GM21515 (cell line): ENCODE measurements around the gene CLEC7A.

ENCODE experiments used
- ATAC-seq: cut with Tn5 transposase; IDR thresholded peaks from one replicate; pipeline ENCODE4 v1.9.1; 2021; ENCODE audit not compliant: unreplicated experiment

The CLEC7A gene

DNA sequence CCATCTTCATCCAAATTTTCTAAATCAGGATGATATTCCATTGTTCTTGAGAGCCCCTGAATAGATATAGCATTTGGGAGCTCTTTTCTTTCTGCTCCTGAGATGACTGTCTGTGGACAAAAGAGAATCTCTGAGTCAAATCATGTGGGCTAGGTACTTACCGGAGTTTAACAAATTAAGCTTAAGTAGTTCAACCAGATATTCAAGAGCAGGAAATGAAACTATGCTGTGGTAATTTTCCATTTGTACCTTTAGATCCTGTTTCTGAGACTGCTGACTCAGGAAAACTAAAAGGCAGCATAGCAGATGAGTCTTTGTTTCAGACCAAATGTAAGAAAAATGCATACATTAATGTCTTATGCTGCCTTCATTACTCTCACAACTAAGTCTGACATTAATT, at the start of gene CLEC7A:
Gene CLEC7A (minus strand): TSS at position 158 of the 400 bp plus-strand sequence. CDS start 117 bp downstream, at position 41.
- ATAC-seq, result no peak

DNA sequence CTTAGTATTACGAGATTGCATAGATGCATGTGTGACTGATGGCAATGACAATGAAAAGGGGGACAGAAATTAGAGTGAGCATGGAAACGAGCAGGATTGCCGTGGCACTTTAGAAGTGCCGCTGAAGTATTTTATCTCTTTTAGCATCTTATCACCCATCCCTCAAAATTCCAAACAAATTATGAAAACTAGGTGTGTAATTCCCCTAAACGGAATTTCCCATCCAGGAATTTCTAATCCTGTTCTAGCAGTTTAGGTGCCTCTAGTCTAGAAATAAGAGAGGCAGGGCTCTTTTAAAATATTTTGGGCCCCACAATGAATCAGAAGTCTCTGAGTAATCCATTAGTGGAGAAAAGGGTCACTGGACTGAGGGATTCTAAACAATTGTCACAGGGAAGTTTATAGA, 49.8 kb upstream of the CLEC7A start:
- ATAC-seq, result no peak

DNA sequence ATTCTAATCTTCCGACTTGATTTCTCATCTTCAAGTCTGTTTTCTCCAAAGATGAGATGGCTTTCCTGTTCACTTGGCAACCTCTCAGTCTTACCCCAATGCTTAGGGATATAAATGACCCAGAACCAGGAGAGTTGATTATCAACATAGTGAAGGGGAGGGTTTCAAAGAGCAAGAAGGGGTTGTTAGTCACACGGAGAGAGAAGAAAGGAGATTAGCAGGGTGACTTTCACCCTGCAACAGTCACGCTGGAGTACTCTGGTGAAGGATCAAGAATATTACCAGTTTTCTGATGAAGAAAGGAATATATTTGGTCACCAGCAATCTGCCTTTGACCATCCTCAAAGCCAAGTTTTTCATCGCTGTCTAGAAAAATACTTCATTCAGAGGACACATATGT, 48.8 kb upstream of the CLEC7A start, which contains the start of gene TMEM52B:
Gene TMEM52B (plus strand): TSS at position 212 of the 400 bp plus-strand sequence. CDS start 543 bp downstream, outside the sequence.
- ATAC-seq, result no peak

DNA sequence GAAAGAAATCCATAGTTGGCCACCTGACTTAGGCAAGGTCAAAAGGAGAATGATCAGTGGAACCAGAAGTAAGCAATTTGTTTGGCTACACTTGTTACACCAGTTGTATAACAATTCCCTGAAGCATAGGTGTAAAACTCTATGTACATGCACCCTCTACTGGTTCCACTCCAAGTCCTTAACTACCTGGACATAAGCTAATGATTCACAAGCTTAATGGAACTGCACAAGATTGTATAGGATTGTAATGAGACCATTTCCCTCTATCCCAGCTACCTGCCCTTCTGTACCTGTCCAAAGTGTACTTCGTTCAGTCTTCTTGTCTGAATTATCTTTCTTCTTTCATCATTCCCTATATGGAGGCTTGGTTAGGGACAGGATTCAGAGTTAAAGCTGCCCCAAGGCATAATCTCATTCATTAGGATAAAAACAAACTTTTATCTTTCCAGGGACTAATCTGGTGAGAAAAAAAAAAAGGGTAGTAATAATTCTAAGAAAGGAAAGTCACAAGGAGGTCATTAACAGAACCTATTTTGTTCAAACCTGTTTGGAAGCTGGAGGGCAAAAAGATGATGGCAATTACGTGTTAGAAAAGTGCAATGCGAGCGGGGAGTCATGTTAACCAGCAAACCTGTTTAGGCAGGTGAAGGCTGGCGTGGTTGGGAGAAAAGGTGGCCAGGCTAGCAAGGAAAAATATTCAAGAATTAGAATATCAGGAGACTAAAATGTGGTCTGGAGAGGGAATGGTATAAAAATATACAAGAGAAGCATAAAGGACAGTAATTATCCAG, 46.0 kb upstream of the CLEC7A start:
- ATAC-seq, result no peak

DNA sequence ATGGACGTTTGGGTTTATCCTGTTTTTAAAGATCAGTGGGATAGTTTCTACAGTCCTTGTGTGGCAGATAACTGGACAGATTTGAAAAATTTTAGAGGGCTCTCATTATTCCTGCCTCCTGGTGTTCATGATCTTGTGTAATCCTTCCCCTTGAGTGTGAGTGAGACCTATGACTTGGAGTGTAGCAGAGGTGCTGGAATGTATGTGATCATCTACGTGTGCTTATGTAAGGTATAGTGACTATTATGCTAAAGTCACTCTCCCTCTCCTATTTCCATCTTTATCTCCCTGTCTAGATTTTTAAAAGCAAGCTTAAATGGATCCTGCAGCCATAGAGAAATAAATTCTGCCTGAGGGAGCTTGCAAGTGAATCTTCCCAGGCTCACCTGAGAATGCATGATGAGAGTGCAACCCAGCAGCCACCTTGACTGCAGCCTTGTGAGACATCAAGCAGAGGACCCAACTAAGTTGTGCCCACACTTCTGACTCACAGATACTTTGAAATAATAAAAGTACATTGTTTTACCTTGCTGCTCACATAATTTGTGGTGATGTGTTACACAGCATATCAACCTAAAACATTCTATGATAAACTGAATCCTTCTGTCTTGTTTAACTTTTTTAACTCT, 45.1 kb upstream of the CLEC7A start:
- ATAC-seq, result no peak

DNA sequence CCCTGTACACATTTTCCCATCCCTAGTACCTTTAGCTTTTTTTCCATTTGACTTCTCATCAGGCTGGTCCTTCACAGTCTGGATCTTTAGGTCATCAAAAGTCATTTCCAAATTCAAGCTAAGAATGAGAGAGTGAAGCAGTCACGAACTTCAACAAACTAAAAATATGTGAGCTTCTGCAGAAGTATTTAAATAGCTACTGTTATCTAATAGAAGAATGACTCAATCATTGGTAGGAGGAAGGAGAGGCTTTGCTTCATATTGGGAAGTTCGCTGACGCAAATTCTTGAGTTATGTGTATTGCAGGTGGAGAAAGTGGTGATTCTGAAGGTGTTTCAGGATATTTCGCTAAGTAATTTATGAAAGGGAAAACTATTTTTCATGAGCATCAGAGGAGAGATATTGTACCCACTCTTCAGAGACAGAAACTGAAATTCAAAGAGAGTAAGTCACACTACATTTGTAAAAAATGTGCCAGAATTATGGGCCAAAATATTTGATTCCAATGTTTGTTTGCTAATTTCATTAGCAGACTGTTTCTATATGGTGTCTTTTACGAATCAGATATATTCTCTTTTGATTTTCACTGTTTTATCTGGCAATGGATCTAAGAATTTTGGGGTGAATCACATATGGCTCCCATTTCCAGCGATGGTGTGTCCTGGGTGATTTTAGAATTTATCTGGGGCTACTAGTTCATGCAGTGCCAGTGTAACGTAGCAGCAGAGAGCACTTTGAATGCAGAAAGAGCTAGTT, 42.2 kb upstream of the CLEC7A start, which contains the start of gene OLR1:
Gene OLR1 (minus strand): TSS at position 160 of the 756 bp plus-strand sequence. CDS start 55 bp downstream, at position 105.
- no peak for ATAC-seq

DNA sequence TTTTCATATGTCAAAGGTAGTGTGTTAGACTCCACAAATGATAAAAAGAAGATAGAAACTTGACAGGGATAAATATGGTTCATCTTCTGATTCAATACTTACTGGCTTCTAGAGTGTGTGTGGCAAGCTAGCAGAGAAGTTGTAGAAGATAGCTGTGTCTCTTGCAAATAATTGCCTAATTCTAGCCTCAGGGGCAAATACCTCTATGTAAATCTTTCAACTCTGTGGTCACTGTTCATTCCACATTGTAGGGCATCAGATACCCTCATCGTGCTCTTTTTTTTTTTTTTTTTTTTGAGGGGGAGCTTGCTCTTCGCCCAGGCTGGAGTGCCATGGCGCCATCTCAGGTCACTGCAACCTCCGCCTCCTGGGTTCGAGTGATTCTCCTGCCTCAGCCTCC, 40.2 kb upstream of the CLEC7A start:
- no peak for ATAC-seq

DNA sequence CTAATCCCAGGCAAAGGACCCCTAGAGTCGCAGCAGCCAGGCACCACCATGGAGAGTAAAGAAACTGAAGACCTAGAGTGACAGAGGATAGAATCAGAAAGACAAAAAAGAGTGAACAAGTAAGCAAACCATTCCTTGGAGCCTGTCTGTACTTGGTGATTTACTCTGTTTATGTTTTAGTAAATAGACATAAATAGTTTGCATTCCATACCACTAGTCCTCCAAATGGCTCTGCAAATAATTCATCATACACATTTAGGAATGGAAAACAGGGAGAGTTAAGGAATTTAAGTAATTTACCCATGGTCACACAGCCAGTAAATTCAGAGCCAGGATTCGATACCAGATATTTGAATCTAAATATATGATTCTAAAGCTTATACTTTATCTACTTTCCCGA, 39.1 kb upstream of the CLEC7A start:
- no peak for ATAC-seq

DNA sequence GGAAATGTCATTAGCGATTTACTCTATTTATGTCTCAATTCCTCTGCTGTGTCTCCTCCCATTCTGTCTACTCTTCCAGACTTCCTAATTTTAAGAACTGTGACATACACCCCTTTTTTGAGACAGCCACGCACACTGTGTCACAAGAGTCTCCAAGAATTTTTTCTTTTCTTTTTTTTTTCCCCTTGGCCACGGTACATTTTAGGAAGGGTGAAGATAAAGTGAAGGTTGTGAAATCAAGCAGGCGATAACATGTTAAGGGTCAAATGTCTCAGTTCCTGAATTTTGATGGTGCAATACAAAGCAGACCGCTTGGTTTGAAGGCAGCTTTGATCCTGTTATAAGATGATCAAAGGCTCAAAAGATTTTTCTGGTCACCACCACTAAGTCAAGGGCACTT, 37.6 kb upstream of the CLEC7A start:
- ATAC-seq, result no peak

DNA sequence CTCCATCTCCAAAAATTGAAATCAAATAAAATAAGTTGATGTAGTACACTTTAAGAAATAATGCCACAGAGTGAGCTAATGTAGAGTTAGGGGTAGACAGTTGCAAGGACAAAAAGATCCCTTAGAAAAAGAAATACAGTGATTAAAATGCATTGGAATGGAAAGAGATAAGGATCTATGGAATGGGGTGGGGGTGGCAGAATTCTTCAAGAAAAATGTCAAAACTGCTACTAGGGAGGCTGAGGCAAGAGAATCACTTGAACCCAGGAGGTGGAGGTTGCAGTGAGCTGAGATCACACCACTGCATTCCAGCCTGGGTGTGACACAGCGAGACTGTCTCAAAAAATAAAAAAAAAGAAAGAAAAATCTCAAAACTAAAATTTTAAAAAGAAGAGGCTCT, 35.4 kb upstream of the CLEC7A start:
- no peak for ATAC-seq

DNA sequence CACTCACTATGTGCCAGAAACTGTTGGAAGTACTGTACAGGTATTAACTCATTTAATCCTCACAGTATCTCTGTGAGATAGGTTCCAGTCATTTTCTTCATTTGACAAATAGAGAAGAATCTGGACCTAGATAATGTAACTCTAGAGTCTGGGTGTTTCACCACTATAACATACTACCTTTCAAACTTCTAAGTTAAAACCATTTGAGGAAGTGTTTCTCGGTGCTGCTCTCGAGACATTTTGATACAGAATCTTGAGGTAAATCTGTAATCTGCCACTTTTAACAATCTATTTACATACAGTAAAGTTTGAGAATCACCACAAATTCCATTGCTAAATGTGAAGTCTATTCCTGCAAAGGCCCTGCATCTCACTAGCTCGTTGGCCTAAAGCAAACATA, 33.1 kb upstream of the CLEC7A start:
- ATAC-seq, result no peak

DNA sequence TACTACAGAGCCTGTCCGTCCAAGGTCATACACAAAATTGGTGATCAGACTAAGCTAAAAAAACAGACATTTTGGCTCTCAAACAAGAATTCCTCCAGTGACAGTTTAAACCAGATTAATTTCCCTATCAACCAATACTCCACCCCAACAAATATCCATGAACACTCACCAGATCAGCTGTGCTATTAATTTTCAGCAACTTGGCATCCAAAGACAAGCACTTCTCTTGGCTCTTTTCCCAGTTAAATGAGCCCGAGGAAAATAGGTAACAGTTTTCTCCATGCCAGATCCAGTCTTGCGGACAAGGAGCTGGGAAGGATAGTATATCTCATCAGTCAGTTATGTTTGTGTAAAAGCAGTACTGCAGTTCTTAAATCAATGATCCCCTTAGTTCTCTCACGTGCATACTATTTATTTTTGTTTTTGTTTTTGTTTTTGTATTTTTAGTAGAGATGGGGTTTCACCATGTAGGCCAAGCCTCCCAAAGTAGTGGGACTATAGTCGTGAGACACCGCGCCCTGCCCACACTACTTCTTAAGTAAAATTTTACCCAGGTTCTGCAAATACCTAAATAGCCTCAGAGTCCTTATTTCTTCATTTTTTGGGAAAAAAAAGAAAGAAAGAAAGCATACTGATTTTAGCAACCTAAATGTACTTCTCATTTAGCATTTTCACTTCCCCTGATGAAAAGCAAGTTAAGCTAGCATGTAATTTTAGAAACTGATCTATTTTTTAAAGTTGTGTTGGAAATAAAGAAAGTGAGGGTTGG, 30.8 kb upstream of the CLEC7A start:
- no peak for ATAC-seq

DNA sequence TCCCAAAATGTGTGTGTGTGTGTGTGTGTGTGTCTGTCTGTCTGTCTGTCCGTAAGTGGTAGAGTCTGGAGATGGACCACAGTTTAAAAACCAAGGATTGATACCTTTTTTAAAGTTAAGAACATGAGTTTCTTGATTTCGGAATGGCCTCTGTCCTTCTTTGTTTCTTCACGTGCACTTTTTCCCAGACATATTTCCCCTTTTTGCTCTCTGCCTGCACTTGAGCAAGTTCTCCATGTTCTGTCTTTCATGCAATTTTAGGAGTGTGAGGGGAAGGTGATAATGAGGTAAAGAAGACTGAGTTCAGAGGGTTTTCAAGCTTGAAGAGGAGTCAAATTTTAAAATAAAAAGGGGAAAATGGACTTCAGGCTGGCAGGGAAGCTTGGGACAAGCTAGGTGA, 29.3 kb upstream of the CLEC7A start:
- ATAC-seq, result no peak

DNA sequence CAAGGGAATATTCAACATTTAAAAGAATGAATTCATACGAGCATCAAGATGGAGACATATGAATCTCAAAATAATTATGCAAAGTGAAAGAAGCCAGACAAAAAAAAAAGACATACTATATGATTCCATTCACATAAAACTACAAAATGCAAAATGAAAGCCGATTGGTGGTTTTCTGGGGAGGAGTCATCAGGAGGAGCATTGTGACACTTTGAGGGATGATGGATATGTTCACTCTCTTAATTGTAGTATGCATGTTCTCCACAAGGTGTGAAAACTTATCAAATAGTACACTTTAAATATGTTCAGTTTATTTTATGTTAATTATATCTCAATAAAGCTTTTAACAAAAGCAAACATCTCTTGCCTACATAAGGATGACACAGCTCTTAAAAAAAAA, 28.4 kb upstream of the CLEC7A start:
- no peak for ATAC-seq

DNA sequence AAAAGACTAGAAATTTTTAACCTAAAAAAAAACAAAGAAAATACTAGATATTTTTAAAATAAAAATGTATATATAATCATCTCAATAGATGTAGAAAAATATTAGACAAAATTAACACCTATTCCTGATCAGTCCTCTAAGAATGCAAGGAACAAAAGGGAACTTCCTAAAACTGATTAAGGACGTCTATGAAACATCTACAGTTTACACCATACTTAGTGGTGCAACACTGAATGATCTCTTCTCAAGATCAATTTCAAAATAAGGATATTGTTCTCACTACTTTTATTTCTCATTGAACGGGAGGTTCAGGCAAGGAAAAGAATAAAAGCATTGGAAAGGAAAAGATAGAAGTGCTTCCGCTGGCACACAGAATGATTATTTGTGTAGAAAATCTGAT, 26.0 kb upstream of the CLEC7A start:
- ATAC-seq, result no peak

DNA sequence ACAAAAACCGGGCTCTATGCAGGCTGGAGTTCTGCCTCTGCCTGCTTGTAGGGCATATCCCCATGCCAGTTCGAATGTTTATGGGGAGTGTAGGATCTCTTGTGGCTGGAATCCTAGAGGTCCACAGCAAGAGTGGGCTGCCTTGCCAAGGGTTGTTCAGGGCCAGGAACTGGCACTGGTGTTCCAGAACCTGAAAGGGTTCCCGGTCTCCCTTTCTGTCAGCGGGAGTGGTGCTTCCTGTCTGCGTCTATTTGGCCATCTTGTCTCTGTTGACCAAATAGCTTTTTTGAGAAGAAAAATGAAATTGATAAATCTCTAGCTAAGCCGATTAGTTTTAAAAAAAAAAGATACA, 24.1 kb upstream of the CLEC7A start:
- ATAC-seq, result no peak

DNA sequence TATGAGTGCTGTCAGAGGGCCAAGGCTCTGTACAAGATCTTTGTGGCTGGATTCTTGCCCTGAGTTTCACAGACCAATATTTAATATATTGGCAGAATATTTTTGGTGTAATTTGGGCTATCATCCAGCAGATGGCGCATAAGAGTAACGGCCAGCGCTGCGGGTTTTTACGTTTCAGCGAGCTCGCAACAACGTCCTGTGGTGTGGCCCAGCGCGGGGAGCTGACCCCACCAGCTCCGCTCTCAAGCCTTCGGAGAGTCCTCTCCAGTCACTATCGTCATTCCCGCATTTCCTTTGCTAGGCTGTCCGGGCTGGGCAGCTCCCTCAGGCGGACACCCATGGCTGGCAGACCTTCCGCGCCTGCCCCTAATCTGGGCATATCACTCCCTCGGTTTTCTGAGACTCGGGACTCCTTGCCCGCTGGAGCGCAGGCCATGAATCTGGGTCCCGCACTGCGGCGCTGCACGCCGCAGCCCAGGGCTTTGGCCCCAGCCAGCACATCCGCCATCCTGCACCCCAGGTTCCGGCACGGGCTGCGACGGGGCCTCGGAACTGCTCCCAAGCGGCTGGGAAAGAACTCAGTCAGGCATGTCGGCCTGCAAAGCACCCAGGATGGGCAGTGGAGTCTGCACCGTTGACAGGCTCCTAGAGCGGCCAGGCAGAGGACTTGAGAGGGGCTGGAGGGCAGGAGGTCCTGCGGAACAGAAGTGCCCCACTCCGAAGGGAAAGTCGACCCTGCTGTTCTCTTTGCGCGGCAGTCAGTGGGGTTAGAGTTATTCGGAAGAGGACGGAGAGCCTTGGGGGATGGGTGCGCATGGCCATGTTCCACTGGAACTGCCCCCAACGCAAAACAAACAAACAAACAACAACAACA, 23.5 kb upstream of the CLEC7A start:
- ATAC-seq, result no peak

DNA sequence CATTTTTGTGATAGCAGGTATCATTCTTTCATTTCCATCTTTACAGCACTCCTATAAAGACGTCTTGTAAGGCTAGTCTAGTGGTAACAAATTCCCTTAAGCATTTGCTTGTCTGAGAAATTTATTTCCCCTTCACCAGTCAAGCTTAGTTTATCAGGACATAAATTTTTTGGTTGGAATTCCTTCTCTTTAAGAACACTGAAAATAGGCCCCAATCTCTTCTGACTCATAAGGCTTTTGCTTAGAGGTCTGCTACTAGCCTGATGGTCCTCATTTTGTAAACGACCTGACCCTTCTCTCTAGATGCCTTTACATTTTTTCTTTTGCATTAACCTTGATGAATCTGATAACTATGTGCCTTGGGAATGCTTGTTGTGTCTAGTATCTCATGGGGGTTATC, 21.6 kb upstream of the CLEC7A start:
- no peak for ATAC-seq

DNA sequence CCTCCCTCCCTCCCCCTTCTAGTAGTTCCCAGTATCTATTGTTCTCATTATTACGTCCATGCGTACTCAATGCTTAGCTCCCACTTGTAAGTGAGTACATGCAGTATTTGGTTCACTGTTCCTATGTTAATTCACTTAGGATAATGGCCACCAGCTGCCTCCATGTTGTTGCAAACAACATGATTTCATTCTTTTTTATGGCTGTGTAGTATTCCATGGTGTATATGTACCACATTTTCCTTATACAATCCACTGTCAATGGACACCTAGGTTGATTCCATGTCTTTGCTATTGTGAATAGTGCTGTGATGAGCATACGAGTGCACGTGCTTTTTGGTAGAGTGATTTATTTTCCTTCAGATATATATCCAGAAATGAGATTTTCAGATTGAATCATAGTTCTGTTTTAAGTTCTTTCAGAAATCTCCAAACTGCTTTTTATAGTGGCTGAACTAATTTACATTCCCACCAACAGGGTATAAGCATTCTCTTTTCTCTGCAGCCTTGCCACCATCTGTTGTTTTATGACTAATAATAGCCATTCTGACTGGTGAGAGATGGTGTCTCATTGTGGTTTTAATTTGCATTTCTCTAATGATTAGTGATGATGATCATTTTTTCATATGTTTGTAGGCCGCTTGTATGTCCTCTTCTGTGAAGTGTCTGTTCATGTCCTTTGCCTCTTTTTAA, 17.9 kb upstream of the CLEC7A start:
- ATAC-seq, result no peak
